ENCODE results near the gene MFNG. TPM values are rescaled to one million over a fixed set of nuclear protein-coding genes. Genes with fewer than 3 reads are reported as not detected.
A peak's percentile ranks its signal among the peaks of the same experiment; 100 is the strongest.

Gene MFNG
- total RNA-seq, 1 experiment from 2014 or later: 7.1 TPM

- ChIA-PET CTCF (interaction anchor here (0.7 to 1.1 kb wide), 6 partner anchors 13 to 239 kb away, joined by 3 to 4 read pairs (median 4); no protein-coding TSS in a partner anchor), POLR2A (interaction anchor here (0.7 kb wide), 1 partner anchor 369 kb away, joined by 3 read pairs; no protein-coding TSS in a partner anchor)
- ATAC-seq (no peak), DNase-seq (ENCODE audit: low read depth, low spot score) (no peak)
- in situ Hi-C loops (cut with HindIII; ENCODE audit: low pct_unique_long_range_greater_than_20kb, low sequenced_read_pairs): no loop called here
- H3K4me3 ChIP-seq (ENCODE audit: low read depth in 2 of 2, low read length in 2 of 2): no peak overlapping the region
- H3K9me3 ChIP-seq (ENCODE audit: control insufficient read depth, insufficient read depth, low read depth, low read length): no peaks in the 10 kb centered on the region; the same call in 1 of the 2 replicates
- no peak for TF ChIP-seq REST (IDR thresholded peaks at IDR 0.05; ENCODE audit: insufficient read depth in 1 of 2, low read depth in 2 of 2, low read length in 1 of 2)
- TF ChIP-seq TCF7L2 (IDR thresholded peaks at IDR 0.05; ENCODE audit: low read depth, low read length): no peak
- TF ChIP-seq CTCF (IDR thresholded peaks at IDR 0.05): no peak
- no peak for TF ChIP-seq POLR2AphosphoS5 (IDR thresholded peaks at IDR 0.05; ENCODE audit: low read depth, low read length)
- no peak for TF ChIP-seq SIN3A (IDR thresholded peaks at IDR 0.05; ENCODE audit: borderline replicate concordance, insufficient read depth, low read depth, low read length)
- BruUV-seq (replicated peaks): no TSS peak
- intact Hi-C loops (cut with micrococcal nuclease; ENCODE audit: unreplicated experiment): loop anchor here (2.0 kb wide), 1 partner anchor 139 kb away; no protein-coding TSS in a partner anchor
- H3K27me3 ChIP-seq (ENCODE audit: control insufficient read depth, insufficient read depth, low read length): no peaks in the 10 kb centered on the region
- peaks cover 19% of the 10 kb centered on the region for H3K4me1 ChIP-seq (ENCODE audit: control insufficient read depth, insufficient read depth, low read length)
- peak overlapping the region; percentile 66 for H3K27ac ChIP-seq (ENCODE audit: low read length)
- no peaks in the 10 kb centered on the region for H3K36me3 ChIP-seq (ENCODE audit: control insufficient read depth, insufficient read depth, low read length)
Measured at GRCh38 chr22:37455896-37456295, 30.3 kb downstream of the MFNG start.

DNA sequence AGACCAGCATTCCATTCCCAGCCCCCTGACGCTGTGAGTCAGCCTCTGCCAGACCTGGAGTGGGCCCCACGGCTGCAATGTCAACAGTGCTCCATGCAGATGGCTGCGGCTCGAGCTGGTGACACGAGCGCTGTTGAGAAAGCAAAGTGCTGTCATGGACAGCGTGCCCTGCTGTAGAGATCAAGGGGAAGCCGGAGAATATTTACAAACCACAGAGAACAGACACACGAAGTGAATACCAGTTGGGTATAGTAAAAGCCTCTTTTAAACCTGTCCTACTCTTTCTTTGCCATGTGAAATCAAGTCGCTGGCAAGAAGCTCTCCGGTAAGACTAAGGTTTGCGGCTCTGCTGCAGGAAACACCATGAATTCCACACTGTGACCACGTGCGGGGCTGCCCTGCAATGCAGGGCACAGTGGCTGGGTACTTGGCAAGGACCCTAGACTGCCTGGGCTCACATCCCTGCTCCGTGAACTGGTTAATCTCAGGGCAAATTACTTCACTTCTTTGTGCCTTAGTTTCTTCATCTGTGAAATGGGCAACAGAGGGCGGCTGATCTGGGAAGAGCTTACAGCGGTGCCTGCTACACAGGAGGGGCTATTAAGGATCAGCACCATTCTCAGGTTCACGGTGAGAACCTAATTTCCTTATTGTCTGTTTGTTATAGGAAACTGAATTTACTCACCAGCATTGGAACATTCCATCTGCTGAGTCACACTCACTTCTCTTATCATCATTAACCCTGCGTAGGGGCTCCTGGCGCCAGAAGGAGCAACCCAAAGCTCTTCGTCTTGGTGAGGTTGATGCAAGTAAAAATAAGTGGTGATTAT lies 31.1 kb downstream of the MFNG start:
- no TSS peak for BruUV-seq (replicated peaks)
- peak; percentile 75 for ATAC-seq
- in situ Hi-C loops (cut with HindIII; ENCODE audit: low pct_unique_long_range_greater_than_20kb, low sequenced_read_pairs): no loop called here
- DNase-seq (ENCODE audit: low read depth, low spot score): no peak
- Histone ChIP-seq H3K4me3 (ENCODE audit: low read depth in 2 of 2, low read length in 2 of 2) (no peak overlapping the region), H3K4me1 (ENCODE audit: control insufficient read depth, insufficient read depth, low read length) (peaks cover 19% of the 10 kb centered on the region), H3K9me3 (ENCODE audit: control insufficient read depth, insufficient read depth, low read depth, low read length) (no peaks in the 10 kb centered on the region; the same call in 1 of the 2 replicates), H3K27me3 (ENCODE audit: control insufficient read depth, insufficient read depth, low read length) (no peaks in the 10 kb centered on the region), H3K27ac (ENCODE audit: low read length) (peak overlapping the region; percentile 75), H3K36me3 (ENCODE audit: control insufficient read depth, insufficient read depth, low read length) (no peaks in the 10 kb centered on the region)
- intact Hi-C loops (cut with micrococcal nuclease; ENCODE audit: unreplicated experiment): no loop called here
- TF ChIP-seq TCF7L2 (IDR thresholded peaks at IDR 0.05; ENCODE audit: low read depth, low read length) (no peak), REST (IDR thresholded peaks at IDR 0.05; ENCODE audit: insufficient read depth in 1 of 2, low read depth in 2 of 2, low read length in 1 of 2) (no peak), SIN3A (IDR thresholded peaks at IDR 0.05; ENCODE audit: borderline replicate concordance, insufficient read depth, low read depth, low read length) (no peak), POLR2AphosphoS5 (IDR thresholded peaks at IDR 0.05; ENCODE audit: low read depth, low read length) (no peak), CTCF (IDR thresholded peaks at IDR 0.05) (no peak)
- ChIA-PET CTCF (interaction anchor here (0.7 to 0.9 kb wide), 3 partner anchors 21 to 240 kb away, joined by 3 to 4 read pairs (median 3); no protein-coding TSS in a partner anchor), POLR2A (no interaction called here)

Data from Panc1 (cell line).